Keratinocyte (primary cell): Measurements from ENCODE around the gene MEG3. TPM values are rescaled to one million over a fixed set of nuclear protein-coding genes. Genes with fewer than 3 reads are reported as not detected.
"Not testable (repeated sequence)": the region's sequence is repeated elsewhere in the genome, so short reads cannot be mapped to it uniquely, and the experiment has no call there.

Source experiments
- DNase-seq: peaks from one replicate; pipeline ENCODE4 v3.0.0-alpha.2; 2011; ENCODE audit warnings: low read depth, missing footprints, low spot score
- FAIRE-seq: peaks from 2 replicates; lab custom pipeline; 2011; peaks lifted over from hg19 to GRCh38; lab: Jason Lieb, UNC
- H2AFZ ChIP-seq: 2 replicates; pipeline ENCODE4 v1.6.0; 2012; ENCODE audit warnings: low read length, control low read depth, inconsistent platforms; ENCODE audit not compliant: control insufficient read depth
- H3K27ac ChIP-seq: 2 replicates; pipeline ENCODE4 v1.5.1; 2011; ENCODE audit warnings: low read length; ENCODE audit not compliant: control insufficient read depth, insufficient read depth
- H3K27me3 ChIP-seq: 3 replicates; pipeline ENCODE4 v1.6.0; 2011; ENCODE audit warnings: low read length; ENCODE audit not compliant: control insufficient read depth, insufficient read depth; ENCODE audit errors: extremely low read depth
- H3K36me3 ChIP-seq, 2 experiments: 2 replicates in 1 of 2; 3 replicates in 1 of 2; pipeline ENCODE4 v1.5.1; 2011; ENCODE audit warnings: low read length in 2 of 2, mild to moderate bottlenecking in 1 of 2; ENCODE audit not compliant: control insufficient read depth in 2 of 2, insufficient read depth in 2 of 2; ENCODE audit errors: extremely low read depth in 1 of 2
- H3K4me1 ChIP-seq: 3 replicates; pipeline ENCODE4 v1.5.1; 2011; ENCODE audit warnings: low read length; ENCODE audit not compliant: control insufficient read depth, insufficient read depth; ENCODE audit errors: extremely low read depth
- H3K4me2 ChIP-seq: 3 replicates; pipeline ENCODE4 v1.6.0; 2011; ENCODE audit warnings: low read depth, low read length; ENCODE audit not compliant: control insufficient read depth, insufficient read depth; ENCODE audit errors: extremely low read depth
- H3K4me3 ChIP-seq, 3 experiments: fragments of 200-600 bp in 1 of 3; sonication (generic) in 1 of 3; 2 replicates in 2 of 3; 3 replicates in 1 of 3; pipeline ENCODE4 v1.5.1; 2011 to 2016; ENCODE audit warnings: low read length in 3 of 3, mild to moderate bottlenecking in 3 of 3, control low read depth in 2 of 3, inconsistent platforms in 1 of 3, low read depth in 1 of 3, mixed read lengths in 1 of 3, mixed run types in 1 of 3, moderate library complexity in 1 of 3; ENCODE audit not compliant: control insufficient read depth in 2 of 3, insufficient read depth in 2 of 3; ENCODE audit errors: extremely low read depth in 1 of 3
- H3K79me2 ChIP-seq: 2 replicates; pipeline ENCODE4 v1.6.0; 2012; ENCODE audit warnings: low read length; ENCODE audit not compliant: control insufficient read depth, insufficient read depth
- H3K9ac ChIP-seq: 3 replicates; pipeline ENCODE4 v1.6.0; 2011; ENCODE audit warnings: low read length; ENCODE audit not compliant: control insufficient read depth, insufficient read depth; ENCODE audit errors: extremely low read depth
- H3K9me1 ChIP-seq: 3 replicates; pipeline ENCODE4 v1.6.0; 2011; ENCODE audit warnings: low read length; ENCODE audit not compliant: control insufficient read depth, insufficient read depth; ENCODE audit errors: extremely low read depth
- H3K9me3 ChIP-seq: 2 replicates; pipeline ENCODE4 v1.5.1; 2012; ENCODE audit warnings: low read depth, low read length; ENCODE audit not compliant: control insufficient read depth
- H4K20me1 ChIP-seq: 3 replicates; pipeline ENCODE4 v1.6.0; 2011; ENCODE audit warnings: low read length; ENCODE audit not compliant: control insufficient read depth, insufficient read depth; ENCODE audit errors: extremely low read depth
- CTCF ChIP-seq, 3 experiments: IDR thresholded peaks in 1 of 3; conservative IDR thresholded peaks in 1 of 3; optimal IDR thresholded peaks in 1 of 3; 2 replicates in 2 of 3; 3 replicates in 1 of 3; pipeline versions ENCODE3 to v1.5.1; 2011; ENCODE audit warnings: low read length in 3 of 3, mild to moderate bottlenecking in 3 of 3, moderate library complexity in 2 of 3, control low read depth in 1 of 3, inconsistent platforms in 1 of 3; ENCODE audit not compliant: insufficient read depth in 2 of 3; ENCODE audit errors: extremely low read depth in 1 of 3
- EZH2 ChIP-seq: IDR thresholded peaks from one replicate; pipeline ENCODE4 v1.6.1; 2012; ENCODE audit warnings: inconsistent platforms, mild to moderate bottlenecking, low read length, moderate library complexity
- dilution Hi-C: fragments of 300-500 bp; cut with MboI; formaldehyde crosslinking; loops from one replicate; pipeline ENCODE4 v1.7.0; 2020; ENCODE audit warnings: low sequenced_read_pairs; ENCODE audit not compliant: extremely low pct_ligation_motif_present
- polyA plus RNA-seq, 5 experiments: library from polyadenylated mRNA; depleted of rRNA in 3 of 5; stranded (reverse) in 3 of 5; stranded (forward) in 1 of 5; unstranded in 1 of 5; fragments of >200 nt; gene quantifications; 1 replicate in 1 of 5; 2 replicates in 3 of 5; 3 replicates in 1 of 5; pipeline versions ENCODE4 v1.2.1 to v1.2.3, GENCODE V29; 2011 to 2012; ENCODE audit warnings: missing spikeins in 2 of 5, low read depth in 1 of 5, low replicate concordance in 1 of 5

MEG3 gene
- polyA plus RNA-seq, 1 donor (not counting 4 experiments of a cell fraction or from before 2014, with no cell fraction given): 5.6 TPM

GRCh38 chr14:100796946-100797345, 29.0 kb upstream of the MEG3 start:
- dilution Hi-C loops: no loop called here

GRCh38 chr14:100800041-100800440, 25.9 kb upstream of the MEG3 start:
- H3K4me2 ChIP-seq: no peak overlapping the region
- H3K27ac ChIP-seq: no peak overlapping the region
- H3K36me3 ChIP-seq: no peaks in the 10 kb centered on the region
- no peak overlapping the region for H3K9ac ChIP-seq
- no peak overlapping the region for H3K4me3 ChIP-seq
- no peak for TF ChIP-seq EZH2
- no peak for TF ChIP-seq CTCF (optimal IDR thresholded peaks at IDR 0.05 in 1 of 3, IDR thresholded peaks at IDR 0.05 in 1 of 3, conservative IDR thresholded peaks at IDR 0.05 in 1 of 3; ENCODE audit: extremely low read depth in 1 of 3, insufficient read depth in 2 of 3, low read length in 3 of 3)
- H3K4me1 ChIP-seq: no peaks in the 10 kb centered on the region
- dilution Hi-C loops: no loop called here
- H4K20me1 ChIP-seq: no peaks in the 10 kb centered on the region
- DNase-seq: no peak
- H2AFZ ChIP-seq: no peak overlapping the region
- H3K9me3 ChIP-seq: no peaks in the 10 kb centered on the region
- no peaks in the 10 kb centered on the region for H3K9me1 ChIP-seq
- no peak for FAIRE-seq
- H3K27me3 ChIP-seq: no peaks in the 10 kb centered on the region
- H3K79me2 ChIP-seq: no peaks in the 10 kb centered on the region

More at GRCh38 chr14:100796946-100797345, 29.0 kb upstream of the MEG3 start:
- FAIRE-seq (no peak), DNase-seq (no peak)
- Histone ChIP-seq H3K4me3 (no peak overlapping the region), H3K27ac (no peak overlapping the region), H3K9me1 (no peaks in the 10 kb centered on the region), H3K36me3 (no peaks in the 10 kb centered on the region), H3K9ac (no peak overlapping the region), H3K79me2 (no peaks in the 10 kb centered on the region), H3K4me2 (no peak overlapping the region), H3K27me3 (peaks cover 4% of the 10 kb centered on the region), H4K20me1 (no peaks in the 10 kb centered on the region), H3K9me3 (no peaks in the 10 kb centered on the region), H3K4me1 (no peaks in the 10 kb centered on the region), H2AFZ (no peak overlapping the region)
- TF ChIP-seq EZH2: no peak
- no peak for TF ChIP-seq CTCF (optimal IDR thresholded peaks at IDR 0.05 in 1 of 3, IDR thresholded peaks at IDR 0.05 in 1 of 3, conservative IDR thresholded peaks at IDR 0.05 in 1 of 3; ENCODE audit: extremely low read depth in 1 of 3, insufficient read depth in 2 of 3, low read length in 3 of 3)

- not testable (repeated sequence) for H3K27me3 ChIP-seq, FAIRE-seq
These were observed 24.5 kb upstream of the MEG3 start for GRCh38 chr14:100801433-100801832.

More at GRCh38 chr14:100801433-100801832, 24.5 kb upstream of the MEG3 start:
- H3K27ac ChIP-seq, dilution Hi-C loops, H3K36me3 ChIP-seq, H3K4me2 ChIP-seq, H2AFZ ChIP-seq, DNase-seq, H3K4me1 ChIP-seq, H3K79me2 ChIP-seq, H4K20me1 ChIP-seq, H3K9ac ChIP-seq, H3K4me3 ChIP-seq, H3K9me3 ChIP-seq, H3K9me1 ChIP-seq: not testable (repeated sequence)
